Measurements from ENCODE around the gene RBM42.

RBM42 gene

GRCh38 chr19:35622750-35623149 lies 6.1 kb upstream of the RBM42 start:
- no CpG with 5 or more reads among the region's 13 CpGs for WGBS (ENCODE audit: extremely low coverage, insufficient coverage, low lambda C conversion rate)

GRCh38 chr19:35623327-35624010 lies 5.4 kb upstream of the RBM42 start:
- Histone ChIP-seq H2AK5ac (ENCODE audit: low read length) (no peak overlapping the region), H3K4ac (ENCODE audit: low read depth, low read length) (no peak overlapping the region), H2BK15ac (replicated peaks; ENCODE audit: low read depth) (no peak overlapping the region), H3K27ac (ENCODE audit: low read depth, low read length) (no peak overlapping the region), H3K4me1 (ENCODE audit: control insufficient read depth, low read depth, low read length) (no peaks in the 10 kb centered on the region), H3K79me1 (ENCODE audit: low read length) (no peaks in the 10 kb centered on the region), H3K36me3 (ENCODE audit: control insufficient read depth, insufficient read depth, low read length) (peaks cover 6% of the 10 kb centered on the region), H3K27me3 (ENCODE audit: insufficient read depth, low read length, poor library complexity) (no peaks in the 10 kb centered on the region), H2BK120ac (ENCODE audit: low read depth, low read length) (no peak overlapping the region), H3K4me2 (ENCODE audit: low read length) (no peak overlapping the region), H3K79me2 (ENCODE audit: control insufficient read depth, insufficient read depth, low read length) (no peaks in the 10 kb centered on the region), H3K23ac (ENCODE audit: low read length) (no peak overlapping the region), H4K8ac (ENCODE audit: low read depth, low read length) (no peak overlapping the region), H4K5ac (ENCODE audit: low read length) (no peak overlapping the region), H3K56ac (ENCODE audit: low read length) (no peak overlapping the region), H3K9ac (ENCODE audit: low read length) (no peak overlapping the region), H2BK5ac (ENCODE audit: low read length) (no peak overlapping the region), H3K4me3 (ENCODE audit: low read length) (no peak overlapping the region), H3K18ac (ENCODE audit: low read length) (no peak overlapping the region)
- WGBS (ENCODE audit: extremely low coverage, insufficient coverage, low lambda C conversion rate), result no CpG with 5 or more reads among the region's 6 CpGs
- no peak for DNase-seq

More at GRCh38 chr19:35622750-35623149, 6.1 kb upstream of the RBM42 start:
- Histone ChIP-seq H3K79me2 (ENCODE audit: control insufficient read depth, insufficient read depth, low read length) (no peaks in the 10 kb centered on the region), H3K4me1 (ENCODE audit: control insufficient read depth, low read depth, low read length) (no peaks in the 10 kb centered on the region), H3K18ac (ENCODE audit: low read length) (no peak overlapping the region), H4K8ac (ENCODE audit: low read depth, low read length) (no peak overlapping the region), H3K79me1 (ENCODE audit: low read length) (no peaks in the 10 kb centered on the region), H2AK5ac (ENCODE audit: low read length) (no peak overlapping the region), H3K27me3 (ENCODE audit: insufficient read depth, low read length, poor library complexity) (no peaks in the 10 kb centered on the region), H4K5ac (ENCODE audit: low read length) (no peak overlapping the region), H2BK120ac (ENCODE audit: low read depth, low read length) (no peak overlapping the region), H3K56ac (ENCODE audit: low read length) (no peak overlapping the region), H3K9ac (ENCODE audit: low read length) (no peak overlapping the region), H3K4me2 (ENCODE audit: low read length) (no peak overlapping the region), H3K23ac (ENCODE audit: low read length) (no peak overlapping the region), H3K4ac (ENCODE audit: low read depth, low read length) (no peak overlapping the region), H2BK15ac (replicated peaks; ENCODE audit: low read depth) (no peak overlapping the region), H3K36me3 (ENCODE audit: control insufficient read depth, insufficient read depth, low read length) (peaks cover 6% of the 10 kb centered on the region), H3K4me3 (ENCODE audit: low read length) (no peak overlapping the region), H2BK5ac (ENCODE audit: low read length) (no peak overlapping the region), H3K27ac (ENCODE audit: low read depth, low read length) (no peak overlapping the region)
- no peak for DNase-seq

GRCh38 chr19:35628264-35628564 lies 622 bp upstream of the RBM42 start:
- Histone ChIP-seq H2BK120ac (ENCODE audit: low read depth, low read length) (no peak overlapping the region), H3K4me1 (ENCODE audit: control insufficient read depth, low read depth, low read length) (no peaks in the 10 kb centered on the region), H2BK15ac (replicated peaks; ENCODE audit: low read depth) (no peak overlapping the region), H3K18ac (ENCODE audit: low read length) (peak overlapping the region; percentile 83), H3K79me2 (ENCODE audit: control insufficient read depth, insufficient read depth, low read length) (peaks cover 2% of the 10 kb centered on the region), H2AK5ac (ENCODE audit: low read length) (no peak overlapping the region), H3K79me1 (ENCODE audit: low read length) (peaks cover 2% of the 10 kb centered on the region), H3K27me3 (ENCODE audit: insufficient read depth, low read length, poor library complexity) (no peaks in the 10 kb centered on the region), H3K4ac (ENCODE audit: low read depth, low read length) (peak overlapping the region; percentile 20), H3K4me3 (ENCODE audit: low read length) (peak overlapping the region; percentile 69), H3K9ac (ENCODE audit: low read length) (peak overlapping the region; percentile 83), H4K8ac (ENCODE audit: low read depth, low read length) (no peak overlapping the region), H2BK5ac (ENCODE audit: low read length) (no peak overlapping the region), H3K23ac (ENCODE audit: low read length) (no peak overlapping the region), H3K27ac (ENCODE audit: low read depth, low read length) (peak overlapping the region; percentile 72), H3K4me2 (ENCODE audit: low read length) (peak overlapping the region; percentile 76), H4K5ac (ENCODE audit: low read length) (no peak overlapping the region), H3K56ac (ENCODE audit: low read length) (peak overlapping the region; percentile 78), H3K36me3 (ENCODE audit: control insufficient read depth, insufficient read depth, low read length) (peaks cover 7% of the 10 kb centered on the region)
- WGBS (ENCODE audit: extremely low coverage, insufficient coverage, low lambda C conversion rate), result no CpG with 5 or more reads among the region's 9 CpGs
- no peak for DNase-seq

- peak overlapping the region; percentile 89 for H3K56ac ChIP-seq (ENCODE audit: low read length)
- H3K9ac ChIP-seq (ENCODE audit: low read length), result peak overlapping the region; percentile 88
- peak overlapping the region; percentile 44 for H3K18ac ChIP-seq (ENCODE audit: low read length)
- no peak overlapping the region for H2AK5ac ChIP-seq (ENCODE audit: low read length)
- WGBS (ENCODE audit: extremely low coverage, insufficient coverage, low lambda C conversion rate), result no CpG with 5 or more reads among the region's 15 CpGs
- H3K27me3 ChIP-seq (ENCODE audit: insufficient read depth, low read length, poor library complexity), result no peaks in the 10 kb centered on the region
- no peak overlapping the region for H2BK120ac ChIP-seq (ENCODE audit: low read depth, low read length)
- H3K79me1 ChIP-seq (ENCODE audit: low read length), result peaks cover 2% of the 10 kb centered on the region
- no peak overlapping the region for H2BK15ac ChIP-seq (replicated peaks; ENCODE audit: low read depth)
- H4K8ac ChIP-seq (ENCODE audit: low read depth, low read length), result no peak overlapping the region
- H3K79me2 ChIP-seq (ENCODE audit: control insufficient read depth, insufficient read depth, low read length), result peaks cover 2% of the 10 kb centered on the region
- H3K4ac ChIP-seq (ENCODE audit: low read depth, low read length), result peak overlapping the region; percentile 77
- no peak overlapping the region for H2BK5ac ChIP-seq (ENCODE audit: low read length)
- H3K4me3 ChIP-seq (ENCODE audit: low read length), result peak overlapping the region; percentile 96
- peaks cover 8% of the 10 kb centered on the region for H3K36me3 ChIP-seq (ENCODE audit: control insufficient read depth, insufficient read depth, low read length)
- H3K23ac ChIP-seq (ENCODE audit: low read length), result no peak overlapping the region
- peak overlapping the region; percentile 86 for H3K4me2 ChIP-seq (ENCODE audit: low read length)
- DNase-seq, result no peak
- H3K27ac ChIP-seq (ENCODE audit: low read depth, low read length), result no peak overlapping the region
- H4K5ac ChIP-seq (ENCODE audit: low read length), result no peak overlapping the region
- H3K4me1 ChIP-seq (ENCODE audit: control insufficient read depth, low read depth, low read length), result no peaks in the 10 kb centered on the region
These were observed 447 bp downstream of the RBM42 start for GRCh38 chr19:35629332-35629633.

GRCh38 chr19:35633727-35634440 lies 5.0 kb downstream of the RBM42 start:
- peaks cover 14% of the 10 kb centered on the region for H3K36me3 ChIP-seq (ENCODE audit: control insufficient read depth, insufficient read depth, low read length)
- WGBS (ENCODE audit: extremely low coverage, insufficient coverage, low lambda C conversion rate), result no CpG with 5 or more reads among the region's 29 CpGs

More at GRCh38 chr19:35633727-35634440, 5.0 kb downstream of the RBM42 start:
- H4K8ac ChIP-seq (ENCODE audit: low read depth, low read length), result no peak overlapping the region
- no peak overlapping the region for H2BK5ac ChIP-seq (ENCODE audit: low read length)
- H3K56ac ChIP-seq (ENCODE audit: low read length), result no peak overlapping the region
- H2AK5ac ChIP-seq (ENCODE audit: low read length), result no peak overlapping the region
- no peak overlapping the region for H2BK15ac ChIP-seq (replicated peaks; ENCODE audit: low read depth)
- no peaks in the 10 kb centered on the region for H3K4me1 ChIP-seq (ENCODE audit: control insufficient read depth, low read depth, low read length)
- no peaks in the 10 kb centered on the region for H3K27me3 ChIP-seq (ENCODE audit: insufficient read depth, low read length, poor library complexity)
- H3K4me2 ChIP-seq (ENCODE audit: low read length), result no peak overlapping the region
- H3K9ac ChIP-seq (ENCODE audit: low read length), result no peak overlapping the region
- no peak for DNase-seq
- no peak overlapping the region for H3K23ac ChIP-seq (ENCODE audit: low read length)
- H3K4ac ChIP-seq (ENCODE audit: low read depth, low read length), result no peak overlapping the region
- peaks cover 2% of the 10 kb centered on the region for H3K79me1 ChIP-seq (ENCODE audit: low read length)
- no peak overlapping the region for H3K27ac ChIP-seq (ENCODE audit: low read depth, low read length)
- no peak overlapping the region for H2BK120ac ChIP-seq (ENCODE audit: low read depth, low read length)
- H4K5ac ChIP-seq (ENCODE audit: low read length), result no peak overlapping the region
- H3K18ac ChIP-seq (ENCODE audit: low read length), result no peak overlapping the region
- no peak overlapping the region for H3K4me3 ChIP-seq (ENCODE audit: low read length)
- peaks cover 2% of the 10 kb centered on the region for H3K79me2 ChIP-seq (ENCODE audit: control insufficient read depth, insufficient read depth, low read length)

Measured in mesendoderm (in vitro differentiated cells).